Measurements from ENCODE around the gene TNFAIP2.
"Not testable (repeated sequence)": the region's sequence is repeated elsewhere in the genome, so short reads cannot be mapped to it uniquely, and the experiment has no call there.

TNFAIP2 gene

DNA sequence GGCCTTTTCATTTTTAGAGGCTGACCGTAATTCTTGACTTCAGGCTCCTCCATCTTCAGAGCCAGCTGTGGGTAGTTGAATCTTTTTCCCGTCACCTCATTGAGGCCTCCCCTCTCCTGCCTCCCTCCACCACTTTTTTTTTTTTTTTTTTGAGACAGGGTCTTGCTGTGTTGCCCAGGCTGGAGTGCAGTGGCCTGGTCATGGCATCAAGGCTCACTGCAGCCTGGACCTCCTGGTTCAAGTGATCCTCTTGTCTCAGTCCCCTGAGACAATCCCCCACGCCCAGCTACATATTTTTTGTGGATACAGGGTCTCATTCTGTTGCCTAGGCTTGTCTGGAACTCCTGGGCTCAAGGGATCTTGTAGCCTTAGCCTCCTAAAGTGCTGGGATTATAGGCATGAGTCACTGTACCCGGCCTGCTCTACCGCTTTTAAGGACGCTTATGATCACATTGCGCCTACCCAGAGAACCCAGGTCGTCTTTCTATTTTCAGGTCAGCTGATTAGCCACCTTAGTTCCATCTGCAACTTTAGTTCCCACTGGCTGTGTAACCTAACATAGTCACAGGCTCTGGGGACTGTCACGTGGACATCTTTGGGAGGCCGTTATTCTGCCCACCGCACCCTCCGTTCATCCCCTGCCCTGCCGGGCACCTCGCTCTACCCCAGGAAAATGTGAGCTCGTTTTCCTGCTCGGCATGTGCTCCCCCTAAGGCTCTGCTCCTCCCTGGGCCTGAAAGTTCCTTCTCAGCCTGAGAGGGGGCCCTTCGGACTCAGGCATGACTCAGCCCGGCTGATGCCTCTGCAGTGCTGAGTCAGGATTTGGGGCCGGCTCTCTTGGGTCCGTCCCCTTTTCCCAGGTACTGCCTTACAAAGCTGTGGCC, 13.4 kb downstream of the TNFAIP2 start:
- no peak for DNase-seq

DNA sequence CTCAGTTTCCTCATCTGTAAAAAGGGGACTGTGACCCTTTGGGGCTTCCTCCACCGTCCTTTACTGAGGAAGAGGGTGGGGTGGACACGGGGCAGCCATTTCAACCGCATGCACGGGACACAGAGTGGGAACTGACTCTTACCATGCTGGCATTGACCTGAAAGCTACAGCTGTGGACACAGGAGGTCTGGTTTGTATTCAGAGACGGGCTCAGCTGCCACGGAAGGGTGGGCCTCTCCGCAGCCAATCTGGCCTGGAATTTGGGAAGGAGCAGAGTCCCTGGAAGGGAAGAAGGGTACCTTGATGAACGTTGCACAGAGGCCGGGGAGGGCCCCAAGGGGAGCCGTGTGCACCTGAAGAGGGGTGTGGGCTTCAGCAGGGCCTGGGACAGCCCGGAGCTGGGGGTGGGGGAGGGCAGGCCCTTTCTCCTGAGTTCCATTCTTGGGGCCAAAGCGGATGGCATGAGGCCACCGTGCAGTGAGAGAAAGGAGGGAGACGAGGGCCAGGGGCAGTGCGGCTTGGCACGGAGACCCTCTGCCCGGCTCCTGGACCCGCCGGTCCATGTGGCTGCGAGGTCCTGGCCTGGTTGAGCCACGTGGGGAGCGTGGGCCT, 14.5 kb downstream of the TNFAIP2 start:
- no peak for DNase-seq

DNA sequence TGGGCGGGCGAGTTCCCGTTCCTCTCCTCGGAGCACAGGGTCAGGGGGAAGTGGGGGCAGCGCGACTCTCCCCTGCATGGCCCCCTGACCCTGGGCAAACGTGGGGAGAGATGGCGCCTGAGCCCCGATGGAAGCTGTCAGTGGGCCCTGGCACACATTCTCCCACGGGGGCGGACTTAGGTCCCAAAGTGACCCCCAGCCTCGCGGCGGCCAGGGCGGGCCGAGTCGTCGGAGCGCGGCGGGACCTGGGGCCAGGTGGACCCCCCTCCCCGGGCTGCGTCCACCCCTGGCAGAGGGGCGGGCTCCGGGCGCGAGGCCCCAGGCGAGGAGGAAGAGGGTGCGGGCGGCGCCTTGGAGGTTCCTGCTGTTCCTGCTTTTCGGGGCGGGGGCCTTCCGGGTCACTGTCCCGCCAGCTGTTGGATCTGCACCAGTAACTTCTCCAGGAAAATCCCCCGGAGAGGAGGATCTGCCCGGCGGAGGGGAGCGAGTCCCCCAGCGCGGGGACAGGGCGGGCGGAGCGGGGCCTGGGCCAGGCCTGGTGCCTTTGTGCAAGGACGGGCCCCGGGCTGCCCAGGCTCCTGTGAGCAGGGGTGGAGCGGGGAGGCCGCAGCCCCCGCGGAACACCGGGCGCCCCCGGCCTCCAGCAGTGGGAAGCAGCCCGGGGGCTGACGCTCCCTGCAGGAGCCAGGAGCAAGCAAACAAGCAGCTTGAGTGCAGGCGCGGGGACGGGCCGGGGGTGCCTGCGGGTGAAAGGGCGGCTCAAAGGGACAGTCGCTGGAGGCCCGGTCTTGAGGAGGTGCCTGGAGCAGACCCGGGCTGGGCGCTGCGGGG, 15.3 kb downstream of the TNFAIP2 start:
- DNase-seq, result no peak

DNA sequence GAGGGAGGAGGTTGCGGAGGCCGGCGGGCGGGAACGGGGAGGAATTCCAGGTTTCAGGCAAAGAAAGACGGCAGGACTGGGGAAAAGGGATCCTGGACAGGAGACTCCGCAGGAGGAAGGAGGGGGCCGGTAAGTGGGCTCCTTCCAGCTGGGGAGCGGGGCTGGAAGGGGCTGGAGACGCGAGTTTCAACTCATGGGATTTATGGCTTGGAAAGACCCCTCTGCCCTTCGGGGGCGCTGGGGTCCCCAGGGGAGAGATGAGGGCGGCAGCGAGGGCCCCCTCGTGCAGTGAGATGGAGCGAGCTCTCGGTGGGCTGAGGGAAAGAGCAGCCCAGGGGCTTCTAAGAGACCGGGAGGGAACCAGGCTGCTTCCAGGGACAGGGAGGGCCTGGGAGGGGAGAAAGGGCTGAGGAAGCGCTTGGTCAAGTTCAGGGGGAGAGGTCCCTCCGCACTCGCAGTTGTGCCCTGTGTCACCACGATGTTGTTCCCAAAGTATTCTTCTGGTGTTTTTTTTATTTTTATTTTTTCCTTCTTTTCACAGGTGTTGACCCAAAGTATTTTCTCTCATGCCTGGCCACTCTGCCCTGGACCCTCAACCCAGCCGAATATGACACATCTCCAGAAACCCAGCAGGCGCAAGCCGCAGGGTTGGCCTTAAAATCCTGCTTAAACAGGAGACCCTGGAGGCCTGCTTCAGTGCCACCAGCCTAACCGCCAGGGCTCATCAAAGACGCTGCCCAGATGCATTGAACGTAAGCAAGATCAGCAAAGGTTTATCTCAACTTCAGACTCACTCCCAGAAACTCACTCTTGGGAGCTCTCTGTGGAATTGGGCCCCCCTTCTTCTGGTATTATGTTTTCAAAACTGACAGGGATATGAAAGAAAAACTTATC, 16.1 kb downstream of the TNFAIP2 start:
- no peak for DNase-seq

- DNase-seq, result no peak
Measured at GRCh38 chr14:103140316-103141109, 17.3 kb downstream of the TNFAIP2 start.

- no peak for DNase-seq
Measured at GRCh38 chr14:103141117-103141796, 18.0 kb downstream of the TNFAIP2 start.

- DNase-seq, result no peak
Measured at GRCh38 chr14:103142026-103142425, 18.8 kb downstream of the TNFAIP2 start.

GRCh38 chr14:103142721-103143302, 19.6 kb downstream of the TNFAIP2 start:
- DNase-seq, result no peak

DNA sequence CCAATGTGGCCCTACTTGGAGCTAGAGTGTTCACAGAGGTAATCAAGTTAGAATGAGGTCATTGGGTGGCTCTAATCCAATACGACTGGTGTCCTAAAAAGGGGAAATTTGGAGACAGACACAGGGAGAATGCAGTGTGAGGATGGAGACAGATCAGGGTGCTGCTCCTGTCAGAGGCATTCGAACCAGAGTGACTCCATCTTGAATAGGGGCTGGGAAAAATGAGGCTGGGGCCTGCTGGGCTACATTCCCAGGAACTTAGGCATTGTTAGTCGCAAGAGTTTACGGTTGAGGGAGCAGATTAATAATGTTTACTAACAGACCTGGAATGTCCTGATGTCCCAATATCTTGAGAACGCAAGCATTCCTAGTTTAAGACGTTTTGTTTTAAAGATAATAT, 20.2 kb downstream of the TNFAIP2 start:
- no peak for DNase-seq

GRCh38 chr14:103144085-103144484, 20.8 kb downstream of the TNFAIP2 start:
- no peak for DNase-seq

GRCh38 chr14:103146141-103146709, 23.0 kb downstream of the TNFAIP2 start:
- no peak for DNase-seq

GRCh38 chr14:103149351-103150237, 26.3 kb downstream of the TNFAIP2 start:
- DNase-seq, result no peak

DNA sequence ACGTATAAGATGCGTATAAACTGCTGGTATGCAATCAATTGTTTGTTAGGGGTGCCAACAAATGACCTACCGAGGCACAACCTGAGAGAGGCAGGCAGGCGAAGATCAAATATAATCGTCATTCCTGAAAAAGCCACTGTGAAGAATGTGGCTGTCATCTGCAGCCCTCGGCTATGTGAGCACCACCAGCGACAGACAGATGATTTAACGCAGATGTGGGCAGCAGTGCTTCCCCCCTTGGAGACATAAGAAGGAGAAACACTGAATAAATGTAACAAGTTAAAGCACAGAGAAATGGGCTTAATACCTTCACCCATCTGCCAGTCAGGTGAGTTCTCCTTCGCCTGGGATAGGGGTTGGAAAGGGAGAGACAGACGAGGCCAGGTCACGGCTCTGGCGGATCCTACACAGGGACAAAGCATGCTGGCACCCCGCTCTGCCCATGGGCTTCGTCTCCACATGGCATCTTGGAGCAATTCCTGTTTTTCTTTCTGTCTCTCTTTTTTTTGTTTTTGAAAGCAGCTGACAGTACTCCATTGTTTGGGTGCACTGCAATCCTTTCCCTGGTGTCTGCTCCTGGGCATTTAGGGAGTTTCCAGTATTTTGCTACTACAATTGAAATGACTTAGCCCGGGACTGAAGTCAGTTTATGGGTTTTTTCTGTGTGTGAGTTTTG, 28.1 kb downstream of the TNFAIP2 start:
- DNase-seq, result no peak

- no peak for DNase-seq
Measured at GRCh38 chr14:103155010-103155409, 31.7 kb downstream of the TNFAIP2 start.

GRCh38 chr14:103155416-103155815, 32.2 kb downstream of the TNFAIP2 start:
- not testable (repeated sequence) for DNase-seq

GRCh38 chr14:103155826-103156394, 32.6 kb downstream of the TNFAIP2 start:
- DNase-seq, result no peak

DNA sequence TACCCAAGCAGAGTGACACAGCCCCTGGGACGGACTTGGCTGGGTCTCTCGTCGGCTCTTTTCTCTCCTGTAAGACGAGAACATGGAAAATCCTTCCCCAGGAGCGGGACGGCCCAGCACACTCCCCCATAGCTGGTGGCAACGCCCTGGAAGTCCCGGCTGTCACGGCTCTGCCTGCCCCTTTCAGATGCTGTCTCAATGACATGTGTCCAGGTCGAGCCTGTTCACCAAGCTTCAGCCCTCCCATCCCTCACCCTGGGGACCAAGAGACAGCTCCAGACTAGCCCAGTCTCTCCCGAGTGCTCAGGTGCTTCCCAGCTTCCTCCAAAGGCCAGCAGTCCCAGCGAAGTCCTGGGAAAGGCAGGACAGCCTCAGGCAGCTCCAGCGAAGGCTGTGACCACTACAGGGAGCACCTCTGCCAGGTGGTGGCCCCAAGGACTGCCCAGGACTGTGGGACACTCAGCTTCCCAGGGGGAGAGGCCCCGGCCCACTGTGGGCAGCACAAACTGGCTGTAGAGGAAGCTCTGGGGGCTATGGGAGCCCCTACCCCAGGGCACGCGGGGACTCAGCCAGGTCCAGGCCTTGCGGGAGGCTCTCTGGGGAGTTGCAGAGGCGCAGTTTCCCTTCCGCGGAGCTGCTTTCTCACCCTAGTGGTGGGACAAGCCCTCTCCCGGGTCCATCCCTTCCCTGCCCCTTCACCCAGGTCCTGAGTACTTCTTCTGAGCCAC, 33.6 kb downstream of the TNFAIP2 start:
- no peak for DNase-seq

Measured in effector CD4-positive, alpha-beta T cell (primary cell).